Upper lobe of left lung (tissue), 6 donors: ENCODE data around the gene HS6ST2. TPM values are rescaled to one million over a fixed set of nuclear protein-coding genes. Genes with fewer than 3 reads are reported as not detected.
A peak's percentile ranks its signal among the peaks of the same experiment; 100 is the strongest.

Experiments used
- ATAC-seq, 2 donors: fragments of 200-7000 bp; cut with Tn5 transposase; one replicate each; pipeline ENCODE4 v1.9.1; 2022; ENCODE audit warnings: mild to moderate bottlenecking in 2 of 2, moderate library complexity in 2 of 2; ENCODE audit not compliant: low FRiP score in 2 of 2
- DNase-seq, 2 donors: peaks; one replicate each; pipeline ENCODE4 v3.0.0-alpha.2; 2019 to 2020
- H3K27ac ChIP-seq, 4 donors: fragments of 200-600 bp; sonication (generic); one replicate each; pipeline ENCODE4 v1.5.1; 2016 to 2019
- H3K27me3 ChIP-seq, 4 donors: fragments of 200-600 bp; sonication (generic); one replicate each; pipeline ENCODE4 v1.5.1; 2017 to 2019
- H3K36me3 ChIP-seq, 4 donors: fragments of 200-600 bp; sonication (generic); one replicate each; pipeline ENCODE4 v1.5.1; 2016 to 2019
- H3K4me1 ChIP-seq, 4 donors: fragments of 200-600 bp; sonication (generic); one replicate each; pipeline ENCODE4 v1.5.1; 2018 to 2019
- H3K4me3 ChIP-seq, 4 donors: fragments of 200-600 bp; sonication (generic); one replicate each; pipeline ENCODE4 v1.5.1; 2017 to 2019; ENCODE audit warnings: mild to moderate bottlenecking in 2 of 4, moderate library complexity in 1 of 4
- H3K9me3 ChIP-seq, 4 donors: fragments of 200-600 bp; sonication (generic); one replicate each; pipeline ENCODE4 v1.5.1; 2018 to 2019
- CTCF ChIP-seq, 6 experiments: fragments of 450-650 bp in 4 of 6; fragments of 200-600 bp in 2 of 6; sonication (generic) in 2 of 6; IDR thresholded peaks; one replicate each; pipeline ENCODE4 v1.5.1; 2016 to 2019; ENCODE audit warnings: antibody characterized with exemption in 6 of 6
- EP300 ChIP-seq, 4 donors: sonication (generic); formaldehyde crosslinking; IDR thresholded peaks; one replicate each; pipeline ENCODE4 v1.5.1; 2017; ENCODE audit warnings: antibody characterized with exemption in 4 of 4, control low read depth in 2 of 4
- POLR2A ChIP-seq, 4 donors: fragments of 450-650 bp; IDR thresholded peaks; one replicate each; pipeline ENCODE4 v1.5.1; 2016 to 2017; ENCODE audit warnings: antibody characterized with exemption in 4 of 4, mild to moderate bottlenecking in 2 of 4
- POLR2AphosphoS5 ChIP-seq, 2 donors: sonication (generic); formaldehyde crosslinking; IDR thresholded peaks; one replicate each; pipeline ENCODE4 v1.5.1; 2017; ENCODE audit warnings: antibody characterized with exemption in 2 of 2
- WGBS, 2 donors: methylation state at CpG; one replicate each; pipeline ENCODE4 v1.1.5; 2017 to 2018; 5-methylcytosine and 5-hydroxymethylcytosine counted together
- total RNA-seq, 6 donors: library from RNA; depleted of rRNA in 4 of 6; stranded (reverse); fragments of >200 nt in 4 of 6; gene quantifications; one replicate each; pipeline versions ENCODE4 v1.1.0 to v1.2.1, GENCODE V29; 2016 to 2021
- donor health status: DM: no; HTN: no; CAD: no; lungs with moderate emphysema.
- donor health status: DM: no; HTN: yes; CAD: no; lungs with severe emphysema.

HS6ST2 gene
- total RNA-seq, 6 donors from 2014 or later, result 0.30 to 2.5 (median 1.2) TPM

- ATAC-seq (no peak), DNase-seq (no peak)
- Histone ChIP-seq H3K9me3 (no peaks in the 10 kb centered on the region), H3K4me3 (no peak overlapping the region), H3K27me3 (no peaks in the 10 kb centered on the region), H3K27ac (no peak overlapping the region), H3K36me3 (no peaks in the 10 kb centered on the region), H3K4me1 (no peaks in the 10 kb centered on the region)
- no peak for TF ChIP-seq POLR2AphosphoS5 (IDR thresholded peaks at IDR 0.05)
- no peak for TF ChIP-seq CTCF (IDR thresholded peaks at IDR 0.05)
- no peak for TF ChIP-seq POLR2A (IDR thresholded peaks at IDR 0.05)
- TF ChIP-seq EP300 (IDR thresholded peaks at IDR 0.05), result no peak
- WGBS, 2 donors, result 56 to 71% methylated on average over 4 of the region's 4 CpGs
Observed at GRCh38 chrX:132732236-132732635, 226.2 kb downstream of the HS6ST2 start.

GRCh38 chrX:132730726-132731125, 227.7 kb downstream of the HS6ST2 start:
- TF ChIP-seq EP300 (IDR thresholded peaks at IDR 0.05) (no peak), POLR2AphosphoS5 (IDR thresholded peaks at IDR 0.05) (no peak), POLR2A (IDR thresholded peaks at IDR 0.05) (no peak), CTCF (IDR thresholded peaks at IDR 0.05) (no peak)
- 75% methylated on average over 1 of the region's 1 CpG; no CpG with 5 or more reads in 1 of the 2 donors for WGBS, 2 donors
- ATAC-seq (no peak), DNase-seq (no peak)
- H3K9me3 ChIP-seq, result no peaks in the 10 kb centered on the region
- no peak overlapping the region for H3K4me3 ChIP-seq
- no peaks in the 10 kb centered on the region for H3K4me1 ChIP-seq
- H3K27me3 ChIP-seq, result no peaks in the 10 kb centered on the region
- no peak overlapping the region for H3K27ac ChIP-seq
- H3K36me3 ChIP-seq, result no peaks in the 10 kb centered on the region

- H3K4me3 ChIP-seq, result no peak overlapping the region
- 82 to 90% methylated on average over 9 to 10 of the region's 10 CpGs for WGBS, 2 donors
Observed at GRCh38 chrX:132730266-132730665, 228.2 kb downstream of the HS6ST2 start.

GRCh38 chrX:132728296-132728695, 230.1 kb downstream of the HS6ST2 start:
- Histone ChIP-seq H3K4me3 (no peak overlapping the region), H3K36me3 (no peaks in the 10 kb centered on the region), H3K4me1 (no peaks in the 10 kb centered on the region), H3K9me3 (peaks cover 0 to 4% (median 0%) of the 10 kb centered on the region in 4 donors), H3K27ac (no peak overlapping the region), H3K27me3 (no peaks in the 10 kb centered on the region)
- WGBS, 2 donors, result 77 to 84% methylated on average over 6 of the region's 6 CpGs
- no peak for DNase-seq
- TF ChIP-seq POLR2A (IDR thresholded peaks at IDR 0.05) (no peak), POLR2AphosphoS5 (IDR thresholded peaks at IDR 0.05) (no peak), CTCF (IDR thresholded peaks at IDR 0.05) (no peak), EP300 (IDR thresholded peaks at IDR 0.05) (no peak)
- no peak for ATAC-seq

More at GRCh38 chrX:132730266-132730665, 228.2 kb downstream of the HS6ST2 start:
- Histone ChIP-seq H3K9me3 (no peaks in the 10 kb centered on the region), H3K36me3 (no peaks in the 10 kb centered on the region), H3K27me3 (no peaks in the 10 kb centered on the region), H3K27ac (no peak overlapping the region), H3K4me1 (no peaks in the 10 kb centered on the region)
- DNase-seq (no peak), ATAC-seq (no peak)
- TF ChIP-seq POLR2A (IDR thresholded peaks at IDR 0.05) (no peak), CTCF (IDR thresholded peaks at IDR 0.05) (no peak), EP300 (IDR thresholded peaks at IDR 0.05) (no peak), POLR2AphosphoS5 (IDR thresholded peaks at IDR 0.05) (no peak)

GRCh38 chrX:132718431-132718958, 239.9 kb downstream of the HS6ST2 start:
- ATAC-seq (peak in 1 of 2 donors; percentile 81), DNase-seq (peak in 1 of 2 donors; percentile 39)
- Histone ChIP-seq H3K4me3 (no peak overlapping the region), H3K4me1 (no peaks in the 10 kb centered on the region), H3K27me3 (no peaks in the 10 kb centered on the region), H3K36me3 (no peaks in the 10 kb centered on the region), H3K9me3 (no peaks in the 10 kb centered on the region), H3K27ac (no peak overlapping the region)
- TF ChIP-seq POLR2AphosphoS5 (IDR thresholded peaks at IDR 0.05) (no peak), EP300 (IDR thresholded peaks at IDR 0.05) (no peak), CTCF (IDR thresholded peaks at IDR 0.05) (no peak), POLR2A (IDR thresholded peaks at IDR 0.05) (no peak)
- WGBS, 2 donors, result 80% methylated on average over 1 of the region's 1 CpG; no CpG with 5 or more reads in 1 of the 2 donors
